Measurements from ENCODE around the gene C2orf80.
"Not testable (repeated sequence)": the region's sequence is repeated elsewhere in the genome, so short reads cannot be mapped to it uniquely, and the experiment has no call there.

C2orf80 gene

GRCh38 chr2:208142240-208142924, 47.4 kb downstream of the C2orf80 start:
- TF ChIP-seq Cebpa-rat (IDR thresholded peaks at IDR 0.05) = no peak
- H3K27ac ChIP-seq = no peak overlapping the region
- no peak overlapping the region for H3K9ac ChIP-seq
- H3K36me3 ChIP-seq = no peaks in the 10 kb centered on the region
- H3K9me3 ChIP-seq (replicated peaks in 1 of 11) = peaks cover 13 to 28% (median 24%) of the 10 kb centered on the region in 11 experiments; a peak in 20 of 22 replicates
- H3K4me1 ChIP-seq = no peaks in the 10 kb centered on the region
- H4K20me1 ChIP-seq = no peaks in the 10 kb centered on the region
- no peak overlapping the region for H3K4me2 ChIP-seq
- no peaks in the 10 kb centered on the region for H3K27me3 ChIP-seq
- H3K4me3 ChIP-seq = no peak overlapping the region

- no peak overlapping the region for H3K4me2 ChIP-seq
- H3K9me3 ChIP-seq (replicated peaks in 1 of 11) = peaks cover 13 to 28% (median 25%) of the 10 kb centered on the region in 11 experiments; a peak in 20 of 22 replicates
- H3K36me3 ChIP-seq = no peaks in the 10 kb centered on the region
- H4K20me1 ChIP-seq = no peaks in the 10 kb centered on the region
- no peak overlapping the region for H3K27ac ChIP-seq
- H3K4me1 ChIP-seq = peaks cover 8 to 11% (median 8%) of the 10 kb centered on the region in 10 experiments; a peak in 18 of 20 replicates
- no peaks in the 10 kb centered on the region for H3K27me3 ChIP-seq
- TF ChIP-seq Cebpa-rat (IDR thresholded peaks at IDR 0.05) = no peak
- no peak overlapping the region for H3K4me3 ChIP-seq
- H3K9ac ChIP-seq = no peak overlapping the region
Observed at GRCh38 chr2:208139447-208139846, 50.4 kb downstream of the C2orf80 start.

GRCh38 chr2:208138334-208138733, 51.5 kb downstream of the C2orf80 start:
- H3K4me2 ChIP-seq, H3K9ac ChIP-seq, H3K27ac ChIP-seq, H3K36me3 ChIP-seq, H3K4me3 ChIP-seq, H3K27me3 ChIP-seq, H4K20me1 ChIP-seq: not testable (repeated sequence)
- Histone ChIP-seq H3K9me3 (replicated peaks in 1 of 11) (peaks cover 13 to 28% (median 25%) of the 10 kb centered on the region in 11 experiments; a peak in 20 of 22 replicates), H3K4me1 (peaks cover 8 to 12% (median 9%) of the 10 kb centered on the region in 10 experiments; a peak in 18 of 20 replicates)

- no peak overlapping the region for H3K9ac ChIP-seq
- no peak for TF ChIP-seq Cebpa-rat (IDR thresholded peaks at IDR 0.05)
- H4K20me1 ChIP-seq = no peaks in the 10 kb centered on the region
Observed at GRCh38 chr2:208136716-208137094, 53.1 kb downstream of the C2orf80 start.

GRCh38 chr2:208135794-208136715, 53.8 kb downstream of the C2orf80 start:
- Histone ChIP-seq H4K20me1 (no peaks in the 10 kb centered on the region), H3K4me1 (peaks cover 8 to 12% (median 9%) of the 10 kb centered on the region in 10 experiments; a peak in 18 of 20 replicates), H3K9ac (no peak overlapping the region), H3K36me3 (no peaks in the 10 kb centered on the region), H3K4me3 (no peak overlapping the region), H3K27me3 (no peaks in the 10 kb centered on the region), H3K27ac (no peak overlapping the region), H3K4me2 (no peak overlapping the region), H3K9me3 (replicated peaks in 1 of 11) (peaks cover 13 to 28% (median 25%) of the 10 kb centered on the region in 11 experiments; a peak in 20 of 22 replicates)
- TF ChIP-seq Cebpa-rat (IDR thresholded peaks at IDR 0.05) = no peak

More at GRCh38 chr2:208136716-208137094, 53.1 kb downstream of the C2orf80 start:
- H3K27me3 ChIP-seq = no peaks in the 10 kb centered on the region
- H3K4me1 ChIP-seq = peaks cover 8 to 12% (median 9%) of the 10 kb centered on the region in 10 experiments; a peak in 18 of 20 replicates
- peaks cover 13 to 28% (median 25%) of the 10 kb centered on the region in 11 experiments; a peak in 20 of 22 replicates for H3K9me3 ChIP-seq (replicated peaks in 1 of 11)
- no peaks in the 10 kb centered on the region for H3K36me3 ChIP-seq
- no peak overlapping the region for H3K4me2 ChIP-seq
- H3K4me3 ChIP-seq = no peak overlapping the region
- H3K27ac ChIP-seq = no peak overlapping the region

GRCh38 chr2:208134928-208135586, 54.8 kb downstream of the C2orf80 start:
- no peaks in the 10 kb centered on the region for H3K27me3 ChIP-seq
- H3K4me1 ChIP-seq = peaks cover 8 to 12% (median 9%) of the 10 kb centered on the region in 10 experiments; a peak in 18 of 20 replicates
- no peaks in the 10 kb centered on the region for H3K36me3 ChIP-seq
- no peak overlapping the region for H3K9ac ChIP-seq
- TF ChIP-seq Cebpa-rat (IDR thresholded peaks at IDR 0.05) = no peak
- H3K4me3 ChIP-seq = no peak overlapping the region
- peak overlapping the region; percentile 15 to 58 (median 46); a peak in 21 of 22 replicates for H3K4me2 ChIP-seq
- H3K9me3 ChIP-seq (replicated peaks in 1 of 11) = peaks cover 13 to 27% (median 24%) of the 10 kb centered on the region in 11 experiments; a peak in 20 of 22 replicates
- H4K20me1 ChIP-seq = no peaks in the 10 kb centered on the region
- no peak overlapping the region for H3K27ac ChIP-seq

GRCh38 chr2:208130712-208131110, 59.1 kb downstream of the C2orf80 start:
- Histone ChIP-seq H3K27me3 (no peaks in the 10 kb centered on the region), H3K4me2 (no peak overlapping the region), H4K20me1 (no peaks in the 10 kb centered on the region), H3K9ac (no peak overlapping the region), H3K4me1 (peaks cover 8 to 12% (median 9%) of the 10 kb centered on the region in 10 experiments; a peak in 18 of 20 replicates), H3K36me3 (no peaks in the 10 kb centered on the region), H3K4me3 (no peak overlapping the region), H3K27ac (no peak overlapping the region), H3K9me3 (replicated peaks in 1 of 11) (peaks cover 0 to 4% (median 0%) of the 10 kb centered on the region in 11 experiments; a peak in 1 of 22 replicates)
- no peak for TF ChIP-seq Cebpa-rat (IDR thresholded peaks at IDR 0.05)

GRCh38 chr2:208129744-208130711, 59.8 kb downstream of the C2orf80 start, which contains the start of gene CRYGC:
Gene CRYGC (minus strand): TSS chr2:208129828. CDS start chr2:208129792, 36 bp downstream.
- H3K4me3 ChIP-seq = no peak within 1 kb of the TSS
- no peaks in the 10 kb centered on the region for H3K36me3 ChIP-seq
- no peaks in the 10 kb centered on the region for H3K27me3 ChIP-seq
- no peak for TF ChIP-seq Cebpa-rat (IDR thresholded peaks at IDR 0.05)
- no peak within 1 kb of the TSS for H3K9ac ChIP-seq
- no peaks in the 10 kb centered on the region for H4K20me1 ChIP-seq
- H3K27ac ChIP-seq = no peak within 1 kb of the TSS
- peaks cover 5 to 8% (median 6%) of the 10 kb centered on the region in 10 experiments; a peak in 18 of 20 replicates for H3K4me1 ChIP-seq
- peaks cover 0 to 4% (median 0%) of the 10 kb centered on the region in 11 experiments; a peak in 1 of 22 replicates for H3K9me3 ChIP-seq (replicated peaks in 1 of 11)
- no peak within 1 kb of the TSS for H3K4me2 ChIP-seq
